ENCODE data around the gene ASCC3. TPM values are rescaled to one million over a fixed set of nuclear protein-coding genes. Genes with fewer than 3 reads are reported as not detected.
"Not testable (repeated sequence)": the region's sequence is repeated elsewhere in the genome, so short reads cannot be mapped to it uniquely, and the experiment has no call there.

Gene ASCC3
- total RNA-seq, 4 donors from 2014 or later, result 14.2 to 58.9 (median 36.6) TPM

- 92 to 94% methylated on average over 6 of the region's 6 CpGs for WGBS, 2 donors
- TF ChIP-seq, protein P1, sequence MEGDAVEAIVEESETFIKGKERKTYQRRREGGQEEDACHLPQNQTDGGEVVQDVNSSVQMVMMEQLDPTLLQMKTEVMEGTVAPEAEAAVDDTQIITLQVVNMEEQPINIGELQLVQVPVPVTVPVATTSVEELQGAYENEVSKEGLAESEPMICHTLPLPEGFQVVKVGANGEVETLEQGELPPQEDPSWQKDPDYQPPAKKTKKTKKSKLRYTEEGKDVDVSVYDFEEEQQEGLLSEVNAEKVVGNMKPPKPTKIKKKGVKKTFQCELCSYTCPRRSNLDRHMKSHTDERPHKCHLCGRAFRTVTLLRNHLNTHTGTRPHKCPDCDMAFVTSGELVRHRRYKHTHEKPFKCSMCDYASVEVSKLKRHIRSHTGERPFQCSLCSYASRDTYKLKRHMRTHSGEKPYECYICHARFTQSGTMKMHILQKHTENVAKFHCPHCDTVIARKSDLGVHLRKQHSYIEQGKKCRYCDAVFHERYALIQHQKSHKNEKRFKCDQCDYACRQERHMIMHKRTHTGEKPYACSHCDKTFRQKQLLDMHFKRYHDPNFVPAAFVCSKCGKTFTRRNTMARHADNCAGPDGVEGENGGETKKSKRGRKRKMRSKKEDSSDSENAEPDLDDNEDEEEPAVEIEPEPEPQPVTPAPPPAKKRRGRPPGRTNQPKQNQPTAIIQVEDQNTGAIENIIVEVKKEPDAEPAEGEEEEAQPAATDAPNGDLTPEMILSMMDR (IDR thresholded peaks at IDR 0.05), result no peak
- no peak for TF ChIP-seq POLR2A (IDR thresholded peaks at IDR 0.05)
- Histone ChIP-seq H3K27ac (no peak overlapping the region), H3K36me3 (peaks cover 0 to 16% (median 0%) of the 10 kb centered on the region in 3 donors), H3K4me3 (no peak overlapping the region), H3K9me3 (no peaks in the 10 kb centered on the region), H3K27me3 (no peaks in the 10 kb centered on the region), H3K4me1 (no peaks in the 10 kb centered on the region)
- intact Hi-C loops (cut with DNase I), result no loop called here
- no peak for DNase-seq
These were observed 218.9 kb downstream of the ASCC3 start for GRCh38 chr6:100662264-100662663.

DNA sequence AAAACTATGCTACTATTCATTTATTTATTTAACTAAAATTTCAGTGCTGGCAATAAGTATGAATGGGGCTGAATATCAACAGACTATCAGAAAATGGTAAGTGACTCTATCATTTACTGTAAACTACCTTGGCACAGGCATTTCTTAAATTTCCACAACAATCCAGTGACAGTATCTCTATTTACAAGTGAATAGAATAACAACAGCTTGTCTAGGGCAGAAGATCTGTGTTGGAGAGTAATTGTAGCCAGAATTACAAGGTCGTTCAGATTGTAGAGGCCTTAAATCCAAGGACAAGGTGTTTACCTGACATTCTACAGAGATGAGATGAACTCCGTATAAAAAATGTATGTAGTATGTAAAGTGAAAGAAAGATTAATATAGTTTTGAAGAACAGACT lies 222.6 kb downstream of the ASCC3 start:
- DNase-seq, result no peak
- Histone ChIP-seq H3K27ac (no peak overlapping the region), H3K4me1 (no peaks in the 10 kb centered on the region), H3K36me3 (peaks cover 0 to 34% (median 0%) of the 10 kb centered on the region in 3 donors), H3K9me3 (no peaks in the 10 kb centered on the region), H3K4me3 (no peak overlapping the region), H3K27me3 (no peaks in the 10 kb centered on the region)
- intact Hi-C loops (cut with DNase I), result no loop called here
- TF ChIP-seq, protein P1 (IDR thresholded peaks at IDR 0.05), result no peak
- TF ChIP-seq POLR2A (IDR thresholded peaks at IDR 0.05), result no peak
- 75 to 77% methylated on average over 2 of the region's 2 CpGs for WGBS, 2 donors

DNA sequence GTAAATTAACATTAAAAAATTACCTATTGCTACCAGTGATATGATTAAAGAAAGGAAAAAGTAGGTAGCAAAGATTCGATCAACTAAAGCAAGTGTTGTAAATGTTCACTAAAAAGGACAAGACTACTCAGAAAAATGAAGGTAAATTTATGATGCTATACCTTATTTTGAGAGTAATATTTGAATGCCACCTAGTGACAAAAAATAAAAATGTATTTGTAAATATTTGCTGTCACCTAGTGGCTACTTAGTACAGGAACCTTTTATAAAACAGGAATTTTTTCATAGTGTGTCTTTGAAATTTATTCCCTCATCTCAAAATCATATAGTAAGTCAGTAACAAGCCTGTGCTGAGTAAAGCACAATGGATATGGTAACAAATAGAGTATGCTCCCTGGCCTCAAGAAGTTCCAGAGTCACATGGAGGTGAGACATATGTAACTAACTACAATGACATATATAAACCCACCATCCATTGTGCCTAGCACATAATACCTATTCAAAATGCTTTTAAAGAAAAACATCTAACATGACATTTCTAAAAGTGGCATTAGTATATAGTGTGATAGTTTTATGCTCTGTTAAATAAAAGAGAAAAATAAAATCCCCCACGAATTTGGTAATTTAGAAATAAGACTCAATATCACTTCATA lies 223.3 kb downstream of the ASCC3 start:
- no peak for DNase-seq
- TF ChIP-seq, protein P1 (IDR thresholded peaks at IDR 0.05), result peak in 2 of 6 experiments; percentile 25 to 57
- no peak for TF ChIP-seq POLR2A (IDR thresholded peaks at IDR 0.05)
- Histone ChIP-seq H3K4me3 (no peak overlapping the region), H3K9me3 (no peaks in the 10 kb centered on the region), H3K27ac (no peak overlapping the region), H3K27me3 (no peaks in the 10 kb centered on the region), H3K36me3 (peaks cover 0 to 37% (median 0%) of the 10 kb centered on the region in 3 donors), H3K4me1 (no peaks in the 10 kb centered on the region)
- intact Hi-C loops (cut with DNase I), result no loop called here
- 77 to 85% methylated on average over 2 of the region's 2 CpGs for WGBS, 2 donors

DNA sequence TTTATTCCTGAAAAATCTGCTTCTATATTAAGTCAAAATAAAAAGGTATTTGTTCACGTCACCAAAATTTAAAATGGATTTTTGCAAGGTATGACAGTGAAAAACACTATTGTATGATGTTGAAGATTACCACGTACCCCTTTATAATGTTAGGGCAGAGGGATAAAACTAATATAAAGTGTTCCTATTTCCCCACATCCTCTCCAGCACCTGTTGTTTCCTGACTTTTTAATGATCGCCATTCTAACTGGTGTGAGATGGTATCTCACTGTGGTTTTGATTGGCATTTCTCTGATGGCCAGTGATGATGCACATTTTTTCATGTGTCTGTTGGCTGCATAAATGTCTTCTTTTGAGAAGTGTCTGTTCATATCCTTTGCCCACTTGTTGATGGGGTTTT lies 240.0 kb downstream of the ASCC3 start:
- H3K4me3 ChIP-seq; H3K27me3 ChIP-seq; intact Hi-C loops (cut with DNase I); DNase-seq; H3K4me1 ChIP-seq; H3K9me3 ChIP-seq; H3K27ac ChIP-seq: not testable (repeated sequence)
- WGBS, 2 donors, result 95 to 96% methylated on average over 3 of the region's 3 CpGs
- peaks cover 0 to 90% (median 0%) of the 10 kb centered on the region in 3 donors for H3K36me3 ChIP-seq

- DNase-seq, result no peak
- intact Hi-C loops (cut with DNase I), result no loop called here
These were observed 247.9 kb downstream of the ASCC3 start for GRCh38 chr6:100633096-100633777.

More at GRCh38 chr6:100633096-100633777, 247.9 kb downstream of the ASCC3 start:
- Histone ChIP-seq H3K27me3 (no peaks in the 10 kb centered on the region), H3K27ac (no peak overlapping the region), H3K4me3 (no peak overlapping the region), H3K4me1 (no peaks in the 10 kb centered on the region), H3K36me3 (peaks cover 0 to 44% (median 0%) of the 10 kb centered on the region in 3 donors), H3K9me3 (no peaks in the 10 kb centered on the region)
- TF ChIP-seq, protein P1 (IDR thresholded peaks at IDR 0.05), result no peak
- no peak for TF ChIP-seq POLR2A (IDR thresholded peaks at IDR 0.05)
- 79 to 80% methylated on average over 10 of the region's 10 CpGs for WGBS, 2 donors

Data from esophagus squamous epithelium (tissue), 5 donors.